Psoas muscle (tissue), 8 donors: Measurements from ENCODE around the gene PAPOLG. TPM values are rescaled to one million over a fixed set of nuclear protein-coding genes. Genes with fewer than 3 reads are reported as not detected.

Experiments used
- ATAC-seq, 4 donors: fragments of 200-7000 bp; cut with Tn5 transposase; one replicate each; pipeline ENCODE4 v1.9.1; 2020; ENCODE audit warnings: moderate library complexity in 3 of 4, mild to moderate bottlenecking in 2 of 4
- DNase-seq, 2 donors: peaks; one replicate each; pipeline ENCODE4 v3.0.0-alpha.2; 2020
- H3K27ac ChIP-seq: fragments of 200-600 bp; one replicate; pipeline ENCODE4 v1.8.0; 2022
- H3K27me3 ChIP-seq, 3 donors: fragments of 200-600 bp in 1 of 3; one replicate each; pipeline versions ENCODE4 v1.6.1 to v1.8.0; 2013 to 2022; ENCODE audit warnings: low read length in 2 of 3, mild to moderate bottlenecking in 2 of 3, moderate library complexity in 1 of 3; ENCODE audit not compliant: insufficient read depth in 3 of 3
- H3K36me3 ChIP-seq, 2 donors: fragments of 200-600 bp in 1 of 2; one replicate each; pipeline versions ENCODE4 v1.6.1 to v1.8.0; 2013 to 2022; ENCODE audit warnings: low read depth in 1 of 2, mild to moderate bottlenecking in 1 of 2, moderate library complexity in 1 of 2; ENCODE audit not compliant: insufficient read depth in 1 of 2
- H3K4me1 ChIP-seq: fragments of 200-600 bp; one replicate; pipeline ENCODE4 v1.8.0; 2022
- H3K4me3 ChIP-seq: fragments of 200-600 bp; one replicate; pipeline ENCODE4 v1.8.0; 2022; ENCODE audit warnings: mild to moderate bottlenecking
- H3K9me3 ChIP-seq: fragments of 200-600 bp; one replicate; pipeline ENCODE4 v1.8.0; 2022
- WGBS, 3 donors: extraction: QIAGEN DNeasy Blood & Tissue Kit; methylation state at CpG; one replicate each; pipeline versions ENCODE4 v1.1.6 to v1.1.7; 2013; 5-methylcytosine and 5-hydroxymethylcytosine counted together
- intact Hi-C, 2 donors: fragments of 100-400 bp; cut with DNase I; formaldehyde crosslinking; loops; one replicate each; pipeline versions ENCODE4 v1.11.0 to v1.14.2; 2022
- polyA plus RNA-seq, 3 donors: library from polyadenylated mRNA; stranded (reverse); fragments of 200-250 nt; gene quantifications; one replicate each; pipeline ENCODE4 v1.2.3, GENCODE V29; 2013
- total RNA-seq, 4 donors: library from RNA; stranded (reverse); fragmentation: NEBNext Ultra II Directional in 2 of 4; extraction: Animal tissue kit (Norgen Biotek cat#: 25700) in 2 of 4; gene quantifications; one replicate each; pipeline versions ENCODE4 v1.2.1 to v1.2.4, GENCODE V29; 2021 to 2023
- TF ChIP-seq, protein P1 (sequence below): fragments of 200-600 bp; IDR thresholded peaks from one replicate; pipeline ENCODE4 v1.8.0; 2022; ENCODE audit warnings: antibody characterized with exemption
- donor health status: healthy with polysubstance abuse.
- donor health status: DM: no; HTN: no; CAD: no; lungs with moderate emphysema.
- donor health status: Bipolar disorder and iron deficiency.
- donor health status: healthy.
- donor health status: DM: yes; HTN: yes; CAD: no.
- donor health status: DM: no; HTN: no; CAD: no.
- donor health status: DM: no; HTN: no; CAD: no.
- donor health status: DM: yes; HTN: yes; CAD: no.

PAPOLG gene
- total and polyA plus RNA-seq, 7 donors, result 3.1 to 9.9 (median 6.1) TPM

DNA sequence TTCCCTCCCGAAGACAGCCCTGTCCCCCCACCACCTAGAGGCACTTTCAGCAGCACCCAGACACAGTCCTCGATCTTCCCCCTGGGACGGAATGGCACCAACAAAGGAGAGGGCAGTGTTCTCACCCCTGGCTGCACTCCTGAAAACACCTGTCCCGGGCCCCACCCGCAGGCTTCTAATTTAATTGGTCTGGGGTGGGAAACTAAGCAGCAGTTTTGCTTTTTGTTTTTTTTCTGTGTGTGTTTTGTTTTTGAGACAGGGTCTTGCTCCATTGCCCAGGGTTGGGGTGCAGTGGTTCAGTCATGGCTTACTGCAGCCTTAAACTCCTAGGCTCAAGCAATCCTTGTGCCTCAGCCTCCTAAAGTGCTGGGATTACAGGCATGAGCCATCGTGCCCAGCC lies 86.9 kb downstream of the PAPOLG start:
- intact Hi-C loops, result no loop called here
- ATAC-seq (no peak), DNase-seq (no peak)
- no peaks in the 10 kb centered on the region for H3K9me3 ChIP-seq
- no peaks in the 10 kb centered on the region for H3K4me1 ChIP-seq
- TF ChIP-seq, protein P1, sequence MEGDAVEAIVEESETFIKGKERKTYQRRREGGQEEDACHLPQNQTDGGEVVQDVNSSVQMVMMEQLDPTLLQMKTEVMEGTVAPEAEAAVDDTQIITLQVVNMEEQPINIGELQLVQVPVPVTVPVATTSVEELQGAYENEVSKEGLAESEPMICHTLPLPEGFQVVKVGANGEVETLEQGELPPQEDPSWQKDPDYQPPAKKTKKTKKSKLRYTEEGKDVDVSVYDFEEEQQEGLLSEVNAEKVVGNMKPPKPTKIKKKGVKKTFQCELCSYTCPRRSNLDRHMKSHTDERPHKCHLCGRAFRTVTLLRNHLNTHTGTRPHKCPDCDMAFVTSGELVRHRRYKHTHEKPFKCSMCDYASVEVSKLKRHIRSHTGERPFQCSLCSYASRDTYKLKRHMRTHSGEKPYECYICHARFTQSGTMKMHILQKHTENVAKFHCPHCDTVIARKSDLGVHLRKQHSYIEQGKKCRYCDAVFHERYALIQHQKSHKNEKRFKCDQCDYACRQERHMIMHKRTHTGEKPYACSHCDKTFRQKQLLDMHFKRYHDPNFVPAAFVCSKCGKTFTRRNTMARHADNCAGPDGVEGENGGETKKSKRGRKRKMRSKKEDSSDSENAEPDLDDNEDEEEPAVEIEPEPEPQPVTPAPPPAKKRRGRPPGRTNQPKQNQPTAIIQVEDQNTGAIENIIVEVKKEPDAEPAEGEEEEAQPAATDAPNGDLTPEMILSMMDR, result no peak
- H3K27me3 ChIP-seq, result no peaks in the 10 kb centered on the region
- no peak overlapping the region for H3K27ac ChIP-seq
- H3K4me3 ChIP-seq, result no peak overlapping the region
- H3K36me3 ChIP-seq, result no peaks in the 10 kb centered on the region
- WGBS, 3 donors, result 76 to 88% (median 77%) methylated on average over 6 of the region's 6 CpGs

DNA sequence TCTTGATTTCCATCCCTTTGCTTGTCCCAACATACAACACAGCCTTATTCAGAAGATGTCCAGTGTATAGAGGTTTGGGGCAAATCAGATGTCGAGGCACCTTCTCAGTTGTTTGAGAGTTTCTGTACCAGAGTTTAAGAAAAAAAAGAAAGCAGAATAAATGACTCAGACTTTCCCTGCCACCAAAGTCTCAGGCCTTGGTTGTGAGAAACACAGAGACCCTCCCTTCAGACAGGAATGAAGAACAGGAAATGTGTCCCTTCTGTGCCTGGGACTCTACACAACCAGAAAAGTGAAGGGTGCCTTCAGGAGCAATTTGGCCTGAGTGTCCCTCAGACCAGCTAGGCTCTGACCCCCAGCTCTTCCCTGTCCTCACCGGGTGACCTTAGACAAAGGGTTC lies 88.0 kb downstream of the PAPOLG start:
- H3K9me3 ChIP-seq, result no peaks in the 10 kb centered on the region
- H3K4me1 ChIP-seq, result no peaks in the 10 kb centered on the region
- TF ChIP-seq, protein P1, result no peak
- no peaks in the 10 kb centered on the region for H3K27me3 ChIP-seq
- DNase-seq, result no peak
- intact Hi-C loops, result no loop called here
- no peak overlapping the region for H3K27ac ChIP-seq
- H3K36me3 ChIP-seq, result no peaks in the 10 kb centered on the region
- no peak overlapping the region for H3K4me3 ChIP-seq
- ATAC-seq, result no peak
- 89 to 91% (median 90%) methylated on average over 2 of the region's 2 CpGs for WGBS, 3 donors

DNA sequence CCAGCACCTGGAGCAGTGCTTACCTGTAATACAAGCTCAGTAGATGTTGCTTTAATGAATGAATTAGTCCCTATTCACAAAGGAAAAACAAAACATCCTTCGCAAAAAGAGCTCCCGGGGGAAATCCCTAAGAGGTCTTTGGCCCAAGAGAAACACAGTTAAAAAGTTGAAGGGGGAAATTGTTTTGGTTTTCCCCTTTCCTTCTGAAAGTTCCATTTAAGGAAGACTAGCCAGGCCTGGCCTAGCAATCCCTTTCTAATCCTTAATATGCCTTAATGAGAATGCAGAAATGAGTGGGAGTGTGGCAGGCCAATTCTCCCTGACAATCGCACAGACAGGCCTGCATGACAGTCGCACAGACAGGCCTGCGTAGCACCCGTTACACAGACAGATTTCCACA lies 91.8 kb downstream of the PAPOLG start:
- Histone ChIP-seq H3K4me3 (no peak overlapping the region), H3K4me1 (no peaks in the 10 kb centered on the region), H3K36me3 (no peaks in the 10 kb centered on the region), H3K27ac (no peak overlapping the region), H3K9me3 (no peaks in the 10 kb centered on the region), H3K27me3 (no peaks in the 10 kb centered on the region)
- ATAC-seq (no peak), DNase-seq (no peak)
- 84 to 86% (median 86%) methylated on average over 6 of the region's 6 CpGs for WGBS, 3 donors
- intact Hi-C loops, result no loop called here
- TF ChIP-seq, protein P1, result no peak

Other genes starting within 250 kb of the PAPOLG start
- under 1 TPM; 0.24 to 0.66 (median 0.55) TPM for gene BCL11A, start 202.6 kb upstream of the PAPOLG start, total RNA-seq
- under 1 TPM in 2 of 3 donors, not detected in 1; 0.01 to 0.05 TPM for gene BCL11A, start 202.6 kb upstream of the PAPOLG start, polyA plus RNA-seq
- 1 to 10 TPM; 4.0 to 6.9 (median 4.7) TPM for gene REL, start 125.3 kb downstream of the PAPOLG start, total RNA-seq
- 1 to 10 TPM in 1 of 3 donors, under 1 TPM in 2; 0.49 to 2.3 (median 0.53) TPM for gene REL, start 125.3 kb downstream of the PAPOLG start, polyA plus RNA-seq